Activated CD4-positive, alpha-beta T cell treated with anti-CD3 and anti-CD28 coated beads for 24 hours (primary cell): ENCODE data around the gene SLC9A6.
"Not testable (repeated sequence)": the region's sequence is repeated elsewhere in the genome, so short reads cannot be mapped to it uniquely, and the experiment has no call there.

Experiments
- DNase-seq, 2 donors: peaks; one replicate each; pipeline ENCODE4 v3.0.0-alpha.2; 2020; ENCODE audit warnings: low read depth in 2 of 2

The SLC9A6 gene

GRCh38 chrX:136029766-136030165 is 44.5 kb downstream of the SLC9A6 start:
- no peak for DNase-seq

- DNase-seq: no peak
Measured at GRCh38 chrX:136030303-136031191, 45.3 kb downstream of the SLC9A6 start.

- no peak for DNase-seq
Measured at GRCh38 chrX:136031626-136032025, 46.4 kb downstream of the SLC9A6 start.

- no peak for DNase-seq
Measured at GRCh38 chrX:136032370-136032769, 47.1 kb downstream of the SLC9A6 start.

GRCh38 chrX:136034668-136035067 is 49.4 kb downstream of the SLC9A6 start:
- DNase-seq: no peak

GRCh38 chrX:136035663-136036062 is 50.4 kb downstream of the SLC9A6 start:
- DNase-seq: no peak

GRCh38 chrX:136039485-136039884 is 54.2 kb downstream of the SLC9A6 start:
- no peak for DNase-seq

GRCh38 chrX:136039968-136040367 is 54.7 kb downstream of the SLC9A6 start:
- DNase-seq: no peak

GRCh38 chrX:136041254-136041812 is 56.1 kb downstream of the SLC9A6 start:
- DNase-seq: no peak

- DNase-seq: no peak
Measured at GRCh38 chrX:136045008-136045407, 59.8 kb downstream of the SLC9A6 start.

- no peak for DNase-seq
Measured at GRCh38 chrX:136046295-136047015, 61.2 kb downstream of the SLC9A6 start.

- no peak for DNase-seq
Measured at GRCh38 chrX:136047016-136047642, 61.9 kb downstream of the SLC9A6 start.

- no peak for DNase-seq
Measured at GRCh38 chrX:136047969-136048368, 62.7 kb downstream of the SLC9A6 start.

- DNase-seq: no peak
Measured at GRCh38 chrX:136048446-136048845, 63.2 kb downstream of the SLC9A6 start.

- no peak for DNase-seq
Measured at GRCh38 chrX:136049608-136050007, 64.4 kb downstream of the SLC9A6 start.

GRCh38 chrX:136050875-136051274 is 65.6 kb downstream of the SLC9A6 start:
- DNase-seq: not testable (repeated sequence)

- DNase-seq: no peak
Measured at GRCh38 chrX:136051611-136052010, 66.4 kb downstream of the SLC9A6 start.

- no peak for DNase-seq
Measured at GRCh38 chrX:136055651-136056221, 70.5 kb downstream of the SLC9A6 start.

- DNase-seq: no peak
Measured at GRCh38 chrX:136057567-136057966, 72.3 kb downstream of the SLC9A6 start.

- DNase-seq: no peak
Measured at GRCh38 chrX:136059350-136059749, 74.1 kb downstream of the SLC9A6 start.

- no peak for DNase-seq
Measured at GRCh38 chrX:136061286-136061685, 76.1 kb downstream of the SLC9A6 start.

- DNase-seq: no peak
Measured at GRCh38 chrX:136061696-136062095, 76.5 kb downstream of the SLC9A6 start.
